NCI-H748 treated with DMSO at 0.1 percent for 48 hours (cell line): ENCODE measurements around the gene TNFRSF21.
"Not testable (repeated sequence)": the region's sequence is repeated elsewhere in the genome, so short reads cannot be mapped to it uniquely, and the experiment has no call there.

Experiments
- DNase-seq: peaks from one replicate; lab custom pipeline; 2025; lab: John Stamatoyannopoulos, UW

The TNFRSF21 gene

DNA sequence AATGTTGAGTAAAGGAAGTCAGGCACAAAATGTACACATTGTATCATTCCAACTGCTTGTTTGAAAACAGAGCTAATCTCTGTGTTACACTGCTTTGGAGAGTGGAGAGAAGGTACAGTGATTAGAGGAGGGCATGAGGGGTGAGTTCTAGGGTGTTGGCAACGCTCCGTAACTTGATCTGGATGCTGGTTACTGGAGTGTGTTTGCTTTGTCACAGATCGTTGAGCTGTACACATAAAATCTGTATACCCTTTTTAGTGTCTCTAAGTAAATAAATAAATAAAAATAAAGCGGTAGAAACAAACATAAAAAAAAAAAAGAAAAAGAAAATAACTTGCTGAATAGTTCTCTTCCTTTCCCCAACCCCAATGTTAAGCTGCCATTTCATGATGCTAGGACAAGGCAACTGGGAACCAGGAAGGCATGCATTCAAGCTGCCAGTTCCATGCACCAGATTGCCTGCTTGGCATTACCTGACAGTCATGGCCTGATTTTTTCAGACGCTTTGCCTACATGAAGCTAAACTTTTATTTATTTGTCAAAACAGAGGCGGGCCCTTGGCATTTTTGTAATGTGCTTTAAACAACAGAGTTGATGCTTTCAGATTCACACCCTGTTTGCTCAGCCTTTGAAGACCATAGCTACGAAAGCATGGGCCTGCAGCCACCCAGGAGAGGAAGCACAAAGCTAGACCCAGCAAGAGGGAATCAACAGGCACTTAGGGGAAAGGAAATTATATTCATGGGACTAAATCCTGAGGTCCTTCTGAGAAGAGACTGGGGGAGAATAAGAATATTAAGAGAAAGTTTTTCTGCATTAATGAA, 21.2 kb downstream of the TNFRSF21 start:
- peak; percentile 86 for DNase-seq

DNA sequence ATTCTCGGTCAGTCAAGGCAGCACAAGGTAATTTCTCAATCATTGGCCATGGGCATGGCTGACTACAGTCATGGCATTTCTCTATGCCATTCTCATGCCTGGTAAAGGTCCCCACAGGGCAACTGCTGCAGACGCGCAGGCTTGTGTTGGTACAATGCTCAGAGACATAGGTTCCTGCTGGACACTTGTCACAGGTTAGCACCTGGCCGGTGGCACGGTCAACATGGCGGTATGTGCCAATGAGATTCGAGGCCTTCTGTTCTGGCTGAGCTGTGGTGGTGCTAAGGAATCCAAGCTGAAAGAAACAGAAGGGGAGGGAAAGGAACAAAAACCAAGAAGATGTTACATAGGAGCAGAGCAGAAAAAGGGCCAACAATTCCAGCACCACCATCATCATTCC, 23.4 kb downstream of the TNFRSF21 start:
- no peak for DNase-seq

DNA sequence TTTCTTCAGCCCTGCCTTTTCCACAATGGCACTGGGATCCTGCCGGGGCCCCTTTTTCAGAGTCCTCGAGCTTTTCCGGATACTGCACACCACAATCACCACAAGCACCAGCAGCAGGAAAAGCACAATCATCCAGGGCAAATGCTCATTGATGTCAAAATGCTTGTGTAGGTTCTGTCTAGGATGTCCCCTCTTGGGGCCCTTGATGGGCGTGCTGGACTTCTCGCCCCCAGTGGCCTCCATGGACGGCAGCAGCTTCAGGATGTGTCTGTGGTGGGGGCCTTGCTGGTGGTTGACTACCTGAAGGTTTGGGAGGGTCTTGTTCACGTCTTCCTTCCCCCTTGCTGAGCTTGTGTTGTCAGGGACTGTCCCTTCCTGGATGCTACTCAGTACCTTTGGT, 25.7 kb downstream of the TNFRSF21 start:
- DNase-seq = no peak

DNA sequence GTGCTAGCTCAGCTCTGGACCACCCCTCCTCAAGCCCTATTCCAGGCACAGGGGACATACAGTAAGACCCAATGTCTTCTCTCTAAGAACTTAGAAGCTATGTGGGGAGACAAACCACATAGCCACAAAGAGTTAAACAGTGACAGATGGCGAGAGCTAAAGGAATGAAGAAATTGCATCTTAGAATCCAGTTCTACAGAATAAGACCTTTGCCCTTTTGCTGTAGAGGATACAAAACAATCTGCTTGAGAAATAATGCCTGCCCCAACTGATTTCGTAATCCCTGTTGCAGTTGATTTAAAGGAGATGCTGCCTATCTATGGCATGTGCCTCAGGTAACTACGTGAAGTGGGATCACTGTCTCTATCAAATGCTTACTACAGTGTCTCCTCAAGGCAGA, 31.2 kb downstream of the TNFRSF21 start:
- DNase-seq = no peak

DNA sequence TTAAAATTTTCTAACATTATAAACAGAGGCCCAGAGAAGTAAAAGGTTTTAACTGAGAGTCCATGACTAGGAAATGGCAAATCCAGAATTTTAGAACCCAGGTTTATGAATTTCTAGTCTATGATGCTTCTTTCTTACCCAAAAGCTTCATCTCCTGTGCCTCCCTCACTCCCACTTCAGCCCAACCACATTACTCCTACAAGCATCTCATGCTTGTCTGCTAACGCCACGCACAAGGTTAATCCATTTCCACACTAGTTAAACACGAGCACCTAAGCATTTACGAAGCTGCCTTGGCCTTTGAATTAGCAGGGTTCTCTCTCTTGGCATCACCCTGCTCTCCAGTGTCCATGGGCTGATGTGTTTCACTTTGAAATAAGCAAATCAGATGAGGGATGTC, 32.0 kb downstream of the TNFRSF21 start:
- DNase-seq = no peak

DNA sequence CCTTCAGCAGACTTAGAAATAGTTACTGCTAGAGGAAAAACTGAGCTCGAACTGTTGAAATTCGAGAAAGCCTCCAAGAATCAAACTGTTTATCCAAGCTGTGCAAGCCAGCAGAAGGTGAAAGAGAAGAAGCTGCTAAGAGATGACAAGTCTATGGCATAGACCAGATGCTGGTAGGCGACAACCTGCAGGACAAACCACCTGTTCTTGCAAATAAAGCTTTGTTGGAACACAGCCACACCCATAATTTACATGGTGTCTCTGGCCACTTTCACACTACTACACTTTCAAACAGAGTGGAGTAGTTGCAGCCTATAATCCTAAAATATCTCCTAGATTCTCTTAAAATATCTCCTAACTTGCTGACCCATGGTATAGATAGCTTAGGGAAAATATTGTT, 33.3 kb downstream of the TNFRSF21 start:
- DNase-seq = no peak

DNA sequence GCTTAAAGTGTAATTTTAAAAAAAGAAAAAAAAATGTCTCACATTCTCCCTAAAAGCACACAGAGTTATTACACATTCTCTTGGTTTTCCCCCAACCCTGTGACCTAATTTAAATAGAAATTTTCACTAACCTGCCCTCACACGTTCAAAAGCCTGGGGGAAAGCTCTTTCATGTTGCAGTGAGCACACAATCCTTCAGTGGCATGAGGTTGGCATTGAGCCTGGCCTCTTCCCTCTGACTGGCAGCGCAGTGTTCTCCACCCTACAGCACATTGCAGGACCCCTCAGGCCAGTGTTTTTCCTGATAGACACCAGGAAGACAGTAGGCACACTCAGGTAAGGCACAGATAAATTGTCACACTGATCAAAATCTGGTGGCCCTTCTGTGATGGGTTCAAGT, 34.1 kb downstream of the TNFRSF21 start:
- DNase-seq = no peak

DNA sequence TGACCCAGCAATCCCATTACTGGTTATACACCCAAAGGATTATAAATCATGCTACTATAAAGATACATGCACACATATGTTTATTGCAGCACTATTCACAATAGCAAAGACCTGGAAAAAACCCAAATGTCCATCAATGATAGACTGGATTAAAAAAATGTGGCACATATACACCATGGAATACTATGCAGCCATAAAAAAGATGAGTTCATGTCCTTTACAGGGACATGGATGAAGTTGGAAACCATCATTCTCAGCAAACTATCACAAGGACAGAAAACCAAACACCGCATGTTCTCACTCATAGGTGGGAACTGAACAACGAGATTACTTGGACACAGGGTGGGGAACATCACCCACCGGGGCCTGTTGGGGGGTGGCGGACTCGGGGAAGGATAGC, 34.6 kb downstream of the TNFRSF21 start:
- DNase-seq = not testable (repeated sequence)

DNA sequence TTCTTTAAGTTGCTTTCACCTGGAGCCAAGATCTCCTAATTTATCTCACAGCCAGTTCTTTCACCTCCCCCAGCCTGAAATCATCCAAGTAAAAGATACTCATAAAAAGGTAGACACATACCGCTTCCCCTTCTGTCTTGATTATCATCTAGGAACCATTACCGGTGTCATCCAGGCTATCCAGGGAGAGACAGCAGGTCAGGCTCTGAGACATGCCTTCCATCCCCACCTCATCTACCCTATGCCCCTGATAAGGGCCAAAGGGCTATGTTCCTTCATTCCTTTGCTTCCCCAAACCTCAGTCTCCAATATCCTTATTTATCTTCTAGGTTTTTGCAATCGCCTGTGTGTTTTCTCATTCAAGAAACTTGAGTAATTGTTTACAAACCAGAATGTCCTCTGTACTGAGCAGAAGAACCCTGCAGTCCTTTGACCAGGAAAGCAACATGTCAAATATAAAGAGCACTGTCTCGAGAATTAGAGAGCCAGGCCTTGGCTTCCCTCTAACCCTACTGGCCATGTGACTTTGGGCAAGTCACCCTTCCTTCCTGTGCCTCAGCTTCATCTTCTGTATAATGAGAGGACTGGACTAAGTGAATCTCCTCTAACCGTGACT, 41.0 kb downstream of the TNFRSF21 start:
- no peak for DNase-seq

DNA sequence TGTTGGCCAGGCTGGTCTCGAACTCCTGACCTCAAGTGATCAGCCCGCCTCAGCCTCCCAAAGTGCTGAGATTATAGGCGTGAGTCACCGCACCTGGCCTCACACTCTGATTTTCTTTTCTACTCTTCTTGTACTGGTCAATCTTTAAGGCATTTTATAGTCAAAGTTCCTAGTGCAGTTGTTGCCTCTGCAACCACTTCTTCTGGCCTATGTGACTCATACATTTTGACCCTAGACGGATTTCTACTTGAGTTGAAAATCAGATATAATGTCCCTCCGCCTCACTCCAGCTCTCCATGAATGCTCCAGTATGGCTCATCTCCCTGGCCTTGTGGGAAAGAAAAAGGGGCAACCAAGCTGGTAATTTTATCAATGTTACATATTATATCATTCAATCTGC, 42.4 kb downstream of the TNFRSF21 start:
- no peak for DNase-seq

DNA sequence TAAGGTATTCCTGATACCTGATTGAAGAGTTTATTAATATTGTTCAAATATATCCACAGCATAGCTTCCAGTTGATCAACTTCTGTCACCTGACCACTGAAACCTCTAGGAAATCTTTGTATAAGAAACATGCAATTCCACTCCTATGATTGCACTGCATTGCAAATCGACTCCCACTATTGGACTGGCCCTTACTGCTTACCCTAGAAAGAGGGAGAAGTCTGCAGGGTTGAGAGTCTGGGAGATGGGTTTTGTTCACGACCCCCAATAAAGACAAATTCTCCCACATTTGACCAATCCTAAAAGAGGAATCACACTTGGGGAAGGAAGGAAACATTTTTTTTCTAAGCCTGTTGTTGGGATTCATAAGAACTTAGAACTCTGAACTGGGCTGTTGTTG, 43.7 kb downstream of the TNFRSF21 start:
- no peak for DNase-seq

DNA sequence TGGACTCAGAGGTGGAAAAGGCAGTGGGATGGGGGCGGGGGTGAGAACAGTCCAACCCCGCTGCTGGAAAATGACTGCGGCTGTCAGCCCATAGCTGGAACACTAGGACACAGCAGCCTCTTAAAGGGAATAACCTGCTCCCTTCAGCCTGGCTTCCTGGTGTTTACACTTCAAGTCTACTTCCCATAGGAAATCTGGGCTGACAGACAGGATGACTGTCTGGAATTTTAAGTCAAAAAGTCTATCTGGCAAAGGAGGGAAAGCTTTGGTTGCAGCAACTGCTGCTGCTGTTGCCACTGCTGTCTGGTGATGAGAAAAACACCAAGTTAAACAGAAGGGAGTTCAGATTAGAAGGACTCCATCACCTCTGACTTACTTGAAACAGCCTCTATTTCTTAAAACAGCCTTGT, 44.9 kb downstream of the TNFRSF21 start:
- no peak for DNase-seq

DNA sequence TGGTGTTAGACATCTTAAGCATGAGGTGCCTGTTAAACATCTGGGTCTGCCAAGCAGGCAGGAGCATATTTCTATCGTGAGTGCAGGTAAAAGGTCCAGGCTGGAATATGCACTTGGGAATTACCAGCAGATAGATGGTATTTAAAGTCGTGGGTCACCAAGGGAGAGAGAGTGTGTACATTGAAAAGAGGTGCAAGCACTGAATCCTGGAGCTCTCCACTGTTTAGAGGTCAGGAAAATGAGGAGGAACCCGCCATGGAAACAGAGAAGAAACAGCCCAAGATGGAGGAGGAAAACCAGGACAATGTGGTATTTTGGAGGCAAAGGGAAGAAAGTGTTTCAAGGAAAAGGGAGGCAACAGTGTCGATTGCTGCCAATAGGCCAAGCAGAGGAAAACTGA, 46.4 kb downstream of the TNFRSF21 start:
- DNase-seq = no peak

DNA sequence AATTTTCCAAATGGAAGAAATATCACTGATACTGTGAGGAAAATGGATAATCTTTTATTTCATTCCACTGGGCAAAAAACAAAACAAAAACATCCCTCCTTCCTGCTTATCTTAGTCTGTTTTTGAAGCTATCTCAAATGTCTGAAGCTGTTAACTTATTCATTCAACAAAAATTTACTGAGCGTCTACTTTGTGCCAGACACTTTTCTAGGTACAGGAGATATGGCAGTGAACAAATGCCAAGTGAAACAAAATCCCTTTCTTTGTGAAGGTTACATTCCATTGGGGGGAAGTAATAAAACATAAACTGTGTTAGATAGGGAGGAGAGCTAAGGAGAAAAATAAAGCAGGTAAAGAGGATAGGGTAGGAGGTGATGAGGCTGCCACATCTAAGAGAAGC, 47.5 kb downstream of the TNFRSF21 start:
- no peak for DNase-seq

DNA sequence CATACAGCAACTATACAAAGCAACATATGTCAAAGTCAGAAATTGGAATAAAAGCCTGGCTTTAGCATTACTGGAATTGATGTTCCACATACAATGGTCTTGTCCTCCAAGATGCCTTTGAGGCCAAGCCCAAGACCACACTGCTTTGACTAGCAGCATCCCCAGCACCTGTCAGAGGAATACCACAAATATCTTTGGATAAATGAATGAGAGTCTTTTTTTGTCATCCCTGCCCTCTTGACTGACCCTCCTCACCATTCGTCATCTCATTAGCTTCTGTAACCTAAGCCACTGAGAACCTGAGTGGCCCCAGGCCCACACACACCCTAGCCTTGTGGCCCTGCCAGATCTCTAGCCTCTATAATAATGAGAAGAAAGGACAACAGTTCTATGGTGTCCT, 48.5 kb downstream of the TNFRSF21 start:
- no peak for DNase-seq

DNA sequence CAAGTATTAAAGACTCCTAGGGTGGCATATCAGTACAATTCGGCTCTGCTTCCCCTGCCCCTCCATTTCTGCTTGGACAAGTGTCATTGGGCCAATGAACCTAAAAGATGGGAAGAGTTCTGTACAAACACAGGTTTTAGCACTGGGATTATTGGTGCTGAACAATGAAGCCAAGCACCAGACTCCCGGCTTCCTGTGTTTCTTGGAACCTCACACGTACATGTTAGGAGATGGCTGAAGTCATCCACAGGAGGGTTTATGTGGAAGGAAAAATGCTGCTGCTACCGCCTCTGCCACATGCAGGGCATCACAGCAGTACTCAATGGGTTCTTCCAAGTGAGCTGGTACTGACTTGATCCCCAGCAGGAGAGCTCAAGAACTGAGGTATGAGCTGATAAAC, 49.7 kb downstream of the TNFRSF21 start:
- no peak for DNase-seq

DNA sequence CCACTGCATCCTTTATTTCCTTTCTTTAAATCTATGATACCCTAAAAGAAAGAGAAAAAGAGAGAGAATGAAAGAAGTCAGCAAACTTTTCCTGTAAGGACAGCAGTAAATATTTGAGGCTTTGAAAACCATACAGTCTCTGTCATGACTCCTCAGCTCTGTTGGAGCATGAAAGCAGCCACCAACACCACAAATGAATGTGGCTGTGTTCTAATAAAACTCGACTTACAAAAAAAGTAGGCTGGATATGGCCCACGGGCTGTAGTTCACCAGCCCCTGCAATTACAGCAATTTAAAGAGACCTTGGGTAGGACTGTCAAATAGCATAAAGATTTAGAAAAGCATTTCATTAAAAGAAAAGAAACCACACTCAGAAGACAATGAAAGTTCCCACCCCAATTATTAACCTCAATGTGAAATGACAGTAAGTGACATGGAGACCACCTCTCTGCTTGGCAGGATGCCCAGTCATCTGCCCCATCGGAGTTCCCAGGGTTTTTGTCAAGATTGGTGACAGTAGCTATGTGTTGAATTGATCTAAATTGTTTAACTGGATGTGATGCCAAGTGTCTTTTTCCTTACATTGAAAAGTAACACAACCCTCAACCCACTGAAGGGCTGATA, 50.9 kb downstream of the TNFRSF21 start:
- no peak for DNase-seq

DNA sequence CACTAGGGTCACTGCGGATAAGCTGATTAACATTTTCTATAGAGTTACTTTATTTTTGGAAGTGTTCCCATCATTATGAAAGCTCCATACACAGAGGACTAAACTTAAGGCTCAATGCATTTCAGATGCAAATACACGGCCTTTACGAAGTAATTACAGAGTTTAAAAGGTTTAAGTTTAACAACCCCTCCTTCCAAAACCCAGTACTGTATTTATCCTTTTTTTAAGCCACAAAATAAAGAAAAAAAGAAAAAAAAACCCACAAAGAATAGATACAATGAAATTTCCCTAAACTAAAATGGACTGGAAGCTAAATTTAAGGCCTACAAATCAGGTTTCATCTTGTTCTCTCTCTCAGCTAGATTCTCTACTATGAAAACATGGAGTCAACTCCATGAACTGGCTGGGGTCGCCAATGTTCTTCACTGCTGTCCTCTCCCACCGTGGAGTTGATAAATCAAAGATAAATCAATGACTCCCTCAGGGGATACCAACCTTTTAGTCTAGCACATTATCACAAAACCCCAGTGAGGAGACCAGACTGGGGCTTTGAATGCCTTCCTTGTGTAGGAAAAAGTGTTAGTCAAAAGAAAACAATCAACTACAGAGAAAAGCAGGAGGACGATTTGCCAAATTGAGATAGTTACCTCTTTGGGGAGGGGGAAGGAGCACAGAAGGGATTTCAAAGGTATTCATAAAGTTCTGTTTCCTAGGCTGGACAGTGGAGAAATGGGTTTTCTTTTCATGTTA, 52.5 kb downstream of the TNFRSF21 start:
- DNase-seq = no peak

DNA sequence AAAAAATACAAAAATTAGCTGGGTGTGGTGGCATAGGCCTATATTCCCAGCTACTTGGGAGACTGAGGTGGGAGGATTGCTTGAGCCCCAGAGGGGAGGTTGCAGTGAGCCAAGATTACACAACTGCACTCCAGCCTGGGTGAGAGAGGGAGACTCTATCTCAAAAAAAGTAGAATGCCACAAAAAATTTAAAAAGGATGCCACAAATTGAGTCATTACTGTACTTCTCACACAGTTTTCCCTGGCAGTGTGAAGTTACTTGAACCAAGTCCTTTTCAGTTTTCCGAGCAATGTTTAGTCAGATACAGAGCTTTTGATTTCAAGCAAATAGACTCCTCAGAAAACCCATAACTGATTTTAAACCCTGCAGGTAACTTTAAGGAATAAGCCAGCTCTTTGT, 53.3 kb downstream of the TNFRSF21 start:
- DNase-seq = no peak

DNA sequence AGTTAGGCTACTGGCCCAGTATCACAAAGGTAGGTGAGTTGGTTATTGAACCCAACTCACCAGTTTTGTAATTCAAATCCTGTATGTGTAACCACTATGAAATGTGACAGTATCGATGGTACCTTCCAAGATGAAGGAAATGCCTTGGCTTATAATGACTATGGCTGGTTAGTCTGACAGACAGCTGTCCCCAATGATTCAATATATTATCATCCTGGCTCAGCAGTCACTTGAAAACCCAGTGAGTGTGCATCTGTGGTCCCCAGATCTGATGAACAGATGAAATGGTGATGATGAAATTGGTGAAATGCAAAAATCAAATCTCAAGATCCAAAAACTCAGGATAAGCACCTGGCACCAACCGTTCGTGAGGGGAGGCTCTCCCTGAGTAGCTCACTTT, 54.8 kb downstream of the TNFRSF21 start:
- no peak for DNase-seq

DNA sequence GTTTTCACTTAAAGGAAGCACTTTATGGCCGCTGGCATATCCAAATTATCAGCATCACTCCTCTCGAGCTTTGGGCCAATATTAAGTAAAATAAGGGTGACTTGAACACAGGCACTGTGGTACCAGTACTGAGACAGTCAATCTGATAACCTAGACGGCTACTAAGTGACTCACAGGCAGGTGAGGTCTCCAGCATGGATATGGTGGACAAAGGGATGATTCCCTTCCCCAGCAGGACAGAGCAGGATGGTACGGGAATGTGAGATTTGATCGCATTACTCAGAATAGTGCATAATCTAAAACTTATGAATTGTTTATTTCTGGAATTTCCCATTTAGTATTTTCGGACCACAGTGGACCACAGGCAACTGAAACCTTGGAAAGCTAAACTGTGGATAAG, 55.7 kb downstream of the TNFRSF21 start:
- no peak for DNase-seq

DNA sequence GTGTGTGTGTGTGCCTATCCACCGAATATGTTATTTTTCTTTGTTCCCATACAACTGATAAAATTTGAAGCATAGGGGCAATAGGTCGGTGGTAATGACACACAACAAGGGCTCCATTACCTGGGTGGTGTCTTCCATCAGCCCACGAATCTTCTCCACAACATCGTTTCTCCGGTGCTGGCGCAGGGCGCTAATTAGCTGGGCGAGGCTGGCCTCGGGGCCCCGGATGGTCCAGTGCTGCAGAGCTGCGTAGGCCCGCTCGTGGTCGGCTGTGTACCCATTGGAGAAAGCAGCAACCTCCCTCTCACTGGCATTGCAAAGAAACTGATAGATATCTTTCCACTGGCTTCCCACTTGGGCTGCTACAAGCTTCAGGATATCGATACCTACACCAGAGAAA, 56.6 kb downstream of the TNFRSF21 start:
- no peak for DNase-seq

DNA sequence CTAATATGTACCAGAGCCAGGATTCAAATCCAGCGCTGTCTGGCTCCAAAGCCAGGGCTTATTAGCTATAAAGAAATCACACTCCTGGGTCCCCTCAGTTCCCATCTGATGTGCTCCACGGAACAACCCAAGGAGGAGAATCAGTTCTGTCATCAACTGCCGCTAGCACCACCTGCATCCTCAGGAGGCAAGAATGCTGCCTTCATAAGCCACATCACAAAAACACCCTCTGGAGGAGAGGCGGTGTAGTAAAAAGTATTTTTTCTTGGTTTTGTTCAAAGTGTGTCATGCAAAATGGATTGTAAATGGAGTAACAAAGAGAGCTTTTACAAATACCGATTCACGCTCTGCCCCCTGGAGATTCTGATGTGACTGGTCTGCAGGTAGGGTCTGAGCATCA, 57.1 kb downstream of the TNFRSF21 start:
- DNase-seq = no peak
